Heart left ventricle (tissue), 13 donors: Measurements from ENCODE around the gene DEGS2.

Source experiments
- POLR2A ChIP-seq, 2 donors: fragments of 450-650 bp; IDR thresholded peaks; one replicate each; pipeline ENCODE4 v1.6.1; 2017; ENCODE audit warnings: antibody characterized with exemption in 2 of 2, mild to moderate bottlenecking in 2 of 2, moderate library complexity in 2 of 2
- TF ChIP-seq, protein P1 (sequence below), 12 donors: fragments of 200-600 bp; sonication (generic) in 4 of 12; IDR thresholded peaks; one replicate each; pipeline versions ENCODE4 v1.5.0 to v1.8.0; 2018 to 2022; ENCODE audit warnings: antibody characterized with exemption in 12 of 12, mild to moderate bottlenecking in 5 of 12
- donor health status: ischemic (EF 13 %, LVEDD 7.1; RV severe dilation, severe dysfunction).
- donor health status: DM: no; HTN: yes; CAD: no.
- donor health status: DM: no; HTN: no; CAD: no.
- donor health status: ischemic (EF 25% LVEDD 6.9; RV normal size, moderate dysfunction).
- donor health status: ischemic (EF 25% LVEDD 5.7; RV mildly dilated, moderate dysfunction).
- donor health status: ischemic (EF 35%, LVEDD 5.7; RV mildly dilated, moderate dysfunction).
- donor health status: nonischemic (EF 11% LVEDD 7.7; RV severe dilation, severe dysfunction).
- donor health status: DM: yes; HTN: yes; CAD: no.
- donor health status: PGD.
- donor health status: ischemic (EF 29% LVEDD 5.4; RV normal size, mild dysfunction).
- donor health status: nonischemic (EF 23%, LVEDD 6.1; RV moderate dilation, normal function).

DNA sequence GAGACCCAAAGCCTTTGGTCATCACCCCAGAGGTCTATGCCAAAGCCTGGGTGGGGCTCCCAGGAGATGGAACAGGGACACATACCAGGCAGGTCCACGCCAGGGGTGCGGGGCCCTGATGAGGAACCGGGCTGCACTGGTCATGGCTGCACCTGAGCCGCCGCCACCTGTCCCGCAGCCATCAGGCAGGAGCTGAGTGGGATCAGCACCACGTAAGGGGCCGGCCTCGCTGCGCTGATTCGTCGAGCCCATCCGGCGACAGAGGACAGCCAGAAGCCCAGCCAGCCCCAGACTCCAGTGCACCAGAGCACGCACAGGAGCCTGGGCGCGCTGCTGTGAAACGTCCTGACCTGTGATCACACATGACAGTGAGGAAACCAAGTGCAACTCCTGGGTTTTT, 15.9 kb downstream of the DEGS2 start:
- TF ChIP-seq, protein P1, sequence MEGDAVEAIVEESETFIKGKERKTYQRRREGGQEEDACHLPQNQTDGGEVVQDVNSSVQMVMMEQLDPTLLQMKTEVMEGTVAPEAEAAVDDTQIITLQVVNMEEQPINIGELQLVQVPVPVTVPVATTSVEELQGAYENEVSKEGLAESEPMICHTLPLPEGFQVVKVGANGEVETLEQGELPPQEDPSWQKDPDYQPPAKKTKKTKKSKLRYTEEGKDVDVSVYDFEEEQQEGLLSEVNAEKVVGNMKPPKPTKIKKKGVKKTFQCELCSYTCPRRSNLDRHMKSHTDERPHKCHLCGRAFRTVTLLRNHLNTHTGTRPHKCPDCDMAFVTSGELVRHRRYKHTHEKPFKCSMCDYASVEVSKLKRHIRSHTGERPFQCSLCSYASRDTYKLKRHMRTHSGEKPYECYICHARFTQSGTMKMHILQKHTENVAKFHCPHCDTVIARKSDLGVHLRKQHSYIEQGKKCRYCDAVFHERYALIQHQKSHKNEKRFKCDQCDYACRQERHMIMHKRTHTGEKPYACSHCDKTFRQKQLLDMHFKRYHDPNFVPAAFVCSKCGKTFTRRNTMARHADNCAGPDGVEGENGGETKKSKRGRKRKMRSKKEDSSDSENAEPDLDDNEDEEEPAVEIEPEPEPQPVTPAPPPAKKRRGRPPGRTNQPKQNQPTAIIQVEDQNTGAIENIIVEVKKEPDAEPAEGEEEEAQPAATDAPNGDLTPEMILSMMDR (IDR thresholded peaks at IDR 0.05), result no peak
- TF ChIP-seq POLR2A (IDR thresholded peaks at IDR 0.05), result no peak
